BLaER1 treated with 17β-estradiol and CSF1 and Interleukin-3, amounts not matched to agents 10 nM and 100 nM (cell line): ENCODE measurements around the gene KCNJ8.

Source experiments
- H3K27ac ChIP-seq, 11 experiments: shearing (Covaris generic); formaldehyde crosslinking; 2 replicates each; pipeline ENCODE4 v1.8.1; 2022
- H3K27me3 ChIP-seq, 11 experiments: shearing (Covaris generic); formaldehyde crosslinking; 2 replicates each; pipeline ENCODE4 v1.8.1; 2022
- H3K36me3 ChIP-seq, 11 experiments: shearing (Covaris generic); formaldehyde crosslinking; 2 replicates each; pipeline ENCODE4 v1.8.1; 2022
- H3K4me1 ChIP-seq, 10 experiments: shearing (Covaris generic); formaldehyde crosslinking; 2 replicates each; pipeline ENCODE4 v1.8.1; 2022
- H3K4me2 ChIP-seq, 11 experiments: shearing (Covaris generic); formaldehyde crosslinking; 2 replicates each; pipeline ENCODE4 v1.8.1; 2022
- H3K4me3 ChIP-seq, 10 experiments: shearing (Covaris generic); formaldehyde crosslinking; 2 replicates each; pipeline ENCODE4 v1.8.1; 2022
- H3K9ac ChIP-seq, 11 experiments: shearing (Covaris generic); formaldehyde crosslinking; 2 replicates each; pipeline ENCODE4 v1.8.1; 2022
- H3K9me3 ChIP-seq, 11 experiments: shearing (Covaris generic); formaldehyde crosslinking; replicated peaks in 1 of 11; 2 replicates each; pipeline ENCODE4 v1.8.1; 2022
- H4K20me1 ChIP-seq, 11 experiments: shearing (Covaris generic); formaldehyde crosslinking; 2 replicates each; pipeline ENCODE4 v1.8.1; 2022
- Cebpa-rat ChIP-seq, 11 experiments: shearing (Covaris generic); IDR thresholded peaks; 2 replicates each; pipeline ENCODE4 v1.8.1; 2022

The KCNJ8 gene

GRCh38 chr12:21769307-21769706 is 5.2 kb downstream of the KCNJ8 start:
- H3K4me3 ChIP-seq, result no peak overlapping the region
- H3K4me2 ChIP-seq, result no peak overlapping the region
- H3K27ac ChIP-seq, result no peak overlapping the region
- no peak for TF ChIP-seq Cebpa-rat (IDR thresholded peaks at IDR 0.05)
- no peaks in the 10 kb centered on the region for H4K20me1 ChIP-seq
- no peaks in the 10 kb centered on the region for H3K36me3 ChIP-seq
- no peak overlapping the region for H3K9ac ChIP-seq
- H3K9me3 ChIP-seq, result peaks cover 0 to 5% (median 0%) of the 10 kb centered on the region in 11 experiments; a peak in 2 of 22 replicates
- H3K27me3 ChIP-seq, result peaks cover 2 to 13% (median 11%) of the 10 kb centered on the region in 11 experiments; a peak in 21 of 22 replicates
- no peaks in the 10 kb centered on the region for H3K4me1 ChIP-seq

- no peak overlapping the region for H3K4me3 ChIP-seq
- H3K9ac ChIP-seq, result no peak overlapping the region
- H3K9me3 ChIP-seq, result no peaks in the 10 kb centered on the region
- H3K27me3 ChIP-seq, result no peaks in the 10 kb centered on the region
- no peak overlapping the region for H3K27ac ChIP-seq
- H3K4me1 ChIP-seq, result no peaks in the 10 kb centered on the region
- H3K4me2 ChIP-seq, result no peak overlapping the region
- no peaks in the 10 kb centered on the region; a peak in 1 of 22 replicates for H4K20me1 ChIP-seq
- no peak for TF ChIP-seq Cebpa-rat (IDR thresholded peaks at IDR 0.05)
- H3K36me3 ChIP-seq, result no peaks in the 10 kb centered on the region
Measured at GRCh38 chr12:21766403-21766802, 8.1 kb downstream of the KCNJ8 start.

GRCh38 chr12:21764950-21765349 is 9.6 kb downstream of the KCNJ8 start:
- H4K20me1 ChIP-seq, result no peaks in the 10 kb centered on the region; a peak in 1 of 22 replicates
- H3K4me1 ChIP-seq, result no peaks in the 10 kb centered on the region
- no peaks in the 10 kb centered on the region for H3K27me3 ChIP-seq
- H3K4me3 ChIP-seq, result no peak overlapping the region
- TF ChIP-seq Cebpa-rat (IDR thresholded peaks at IDR 0.05), result no peak
- H3K9me3 ChIP-seq, result no peaks in the 10 kb centered on the region
- no peak overlapping the region for H3K9ac ChIP-seq
- no peaks in the 10 kb centered on the region for H3K36me3 ChIP-seq
- H3K27ac ChIP-seq, result no peak overlapping the region
- no peak overlapping the region for H3K4me2 ChIP-seq

- H3K9me3 ChIP-seq, result no peaks in the 10 kb centered on the region
- no peaks in the 10 kb centered on the region for H3K27me3 ChIP-seq
- H3K4me1 ChIP-seq, result no peaks in the 10 kb centered on the region
- H3K36me3 ChIP-seq, result no peaks in the 10 kb centered on the region
- no peaks in the 10 kb centered on the region; a peak in 1 of 22 replicates for H4K20me1 ChIP-seq
- no peak for TF ChIP-seq Cebpa-rat (IDR thresholded peaks at IDR 0.05)
- H3K9ac ChIP-seq, result no peak overlapping the region
- H3K4me2 ChIP-seq, result no peak overlapping the region
- no peak overlapping the region for H3K27ac ChIP-seq
- no peak overlapping the region for H3K4me3 ChIP-seq
Measured at GRCh38 chr12:21764065-21764464, 10.4 kb downstream of the KCNJ8 start.

- no peaks in the 10 kb centered on the region for H3K36me3 ChIP-seq
Measured at GRCh38 chr12:21763531-21763930, 11.0 kb downstream of the KCNJ8 start.

GRCh38 chr12:21759737-21760136 is 14.8 kb downstream of the KCNJ8 start:
- H4K20me1 ChIP-seq, result no peaks in the 10 kb centered on the region; a peak in 1 of 22 replicates
- no peak for TF ChIP-seq Cebpa-rat (IDR thresholded peaks at IDR 0.05)

More at GRCh38 chr12:21763531-21763930, 11.0 kb downstream of the KCNJ8 start:
- no peak overlapping the region for H3K4me2 ChIP-seq
- H3K27ac ChIP-seq, result no peak overlapping the region
- TF ChIP-seq Cebpa-rat (IDR thresholded peaks at IDR 0.05), result no peak
- H4K20me1 ChIP-seq, result no peaks in the 10 kb centered on the region; a peak in 1 of 22 replicates
- H3K4me3 ChIP-seq, result no peak overlapping the region
- H3K27me3 ChIP-seq, result no peaks in the 10 kb centered on the region
- H3K4me1 ChIP-seq, result no peaks in the 10 kb centered on the region
- H3K9ac ChIP-seq, result no peak overlapping the region
- no peaks in the 10 kb centered on the region for H3K9me3 ChIP-seq

GRCh38 chr12:21757735-21758134 is 16.8 kb downstream of the KCNJ8 start:
- Histone ChIP-seq H3K27me3 (no peaks in the 10 kb centered on the region), H3K9me3 (no peaks in the 10 kb centered on the region), H3K27ac (no peak overlapping the region), H4K20me1 (no peaks in the 10 kb centered on the region), H3K36me3 (no peaks in the 10 kb centered on the region), H3K9ac (no peak overlapping the region), H3K4me1 (no peaks in the 10 kb centered on the region), H3K4me3 (no peak overlapping the region), H3K4me2 (no peak overlapping the region)
- no peak for TF ChIP-seq Cebpa-rat (IDR thresholded peaks at IDR 0.05)

More at GRCh38 chr12:21759737-21760136, 14.8 kb downstream of the KCNJ8 start:
- no peaks in the 10 kb centered on the region for H3K36me3 ChIP-seq
- H3K9me3 ChIP-seq, result no peaks in the 10 kb centered on the region
- H3K4me1 ChIP-seq, result no peaks in the 10 kb centered on the region
- H3K27ac ChIP-seq, result no peak overlapping the region
- no peak overlapping the region for H3K4me2 ChIP-seq
- no peak overlapping the region for H3K9ac ChIP-seq
- H3K27me3 ChIP-seq, result no peaks in the 10 kb centered on the region
- no peak overlapping the region for H3K4me3 ChIP-seq

GRCh38 chr12:21756699-21757098 is 17.8 kb downstream of the KCNJ8 start:
- Histone ChIP-seq H3K36me3 (no peaks in the 10 kb centered on the region), H3K4me2 (no peak overlapping the region), H3K4me1 (no peaks in the 10 kb centered on the region), H3K9me3 (no peaks in the 10 kb centered on the region), H3K9ac (no peak overlapping the region), H3K27me3 (no peaks in the 10 kb centered on the region), H4K20me1 (no peaks in the 10 kb centered on the region), H3K27ac (no peak overlapping the region), H3K4me3 (no peak overlapping the region)
- TF ChIP-seq Cebpa-rat (IDR thresholded peaks at IDR 0.05), result no peak

GRCh38 chr12:21751517-21751916 is 23.0 kb downstream of the KCNJ8 start:
- no peaks in the 10 kb centered on the region for H4K20me1 ChIP-seq
- H3K9me3 ChIP-seq, result no peaks in the 10 kb centered on the region
- no peak overlapping the region for H3K9ac ChIP-seq
- H3K27ac ChIP-seq, result no peak overlapping the region
- no peaks in the 10 kb centered on the region for H3K36me3 ChIP-seq
- H3K4me3 ChIP-seq, result no peak overlapping the region
- TF ChIP-seq Cebpa-rat (IDR thresholded peaks at IDR 0.05), result no peak
- H3K4me1 ChIP-seq, result no peaks in the 10 kb centered on the region
- no peaks in the 10 kb centered on the region for H3K27me3 ChIP-seq
- no peak overlapping the region for H3K4me2 ChIP-seq

- H3K9me3 ChIP-seq, result no peaks in the 10 kb centered on the region; a peak in 1 of 22 replicates
- no peak for TF ChIP-seq Cebpa-rat (IDR thresholded peaks at IDR 0.05)
- no peaks in the 10 kb centered on the region for H3K27me3 ChIP-seq
- H4K20me1 ChIP-seq, result no peaks in the 10 kb centered on the region
- H3K9ac ChIP-seq, result no peak overlapping the region
- H3K4me2 ChIP-seq, result no peak overlapping the region
- H3K36me3 ChIP-seq, result no peaks in the 10 kb centered on the region
- H3K4me3 ChIP-seq, result no peak overlapping the region
- no peak overlapping the region for H3K27ac ChIP-seq
- H3K4me1 ChIP-seq, result no peaks in the 10 kb centered on the region
Measured at GRCh38 chr12:21745258-21745657, 29.2 kb downstream of the KCNJ8 start.
